ENCODE results near the gene TOR1B.

DNA sequence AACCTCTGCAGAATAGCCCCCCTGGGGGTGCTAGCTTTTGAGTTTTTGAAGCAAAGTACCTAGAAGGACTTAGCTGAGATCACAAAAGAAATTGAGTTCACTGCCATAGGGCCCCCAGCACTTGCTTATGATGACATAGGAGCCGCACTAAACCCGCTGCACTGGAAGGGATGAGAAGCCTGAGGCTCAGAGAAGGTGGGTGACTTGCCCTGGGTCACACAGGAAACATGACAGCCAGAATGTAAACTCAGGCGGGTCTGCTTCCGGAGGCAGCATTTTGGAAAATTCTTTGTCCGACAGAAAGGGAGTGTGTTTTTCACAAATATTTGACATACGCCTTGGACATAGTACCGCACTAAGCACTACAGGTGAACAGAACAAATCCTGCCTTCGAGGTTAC lies 8.4 kb upstream of the TOR1B start:
- TF ChIP-seq, protein P1, sequence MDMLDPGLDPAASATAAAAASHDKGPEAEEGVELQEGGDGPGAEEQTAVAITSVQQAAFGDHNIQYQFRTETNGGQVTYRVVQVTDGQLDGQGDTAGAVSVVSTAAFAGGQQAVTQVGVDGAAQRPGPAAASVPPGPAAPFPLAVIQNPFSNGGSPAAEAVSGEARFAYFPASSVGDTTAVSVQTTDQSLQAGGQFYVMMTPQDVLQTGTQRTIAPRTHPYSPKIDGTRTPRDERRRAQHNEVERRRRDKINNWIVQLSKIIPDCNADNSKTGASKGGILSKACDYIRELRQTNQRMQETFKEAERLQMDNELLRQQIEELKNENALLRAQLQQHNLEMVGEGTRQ (IDR thresholded peaks at IDR 0.05; ENCODE audit: low read depth, low read length), result no peak
- TF ChIP-seq, protein P2, sequence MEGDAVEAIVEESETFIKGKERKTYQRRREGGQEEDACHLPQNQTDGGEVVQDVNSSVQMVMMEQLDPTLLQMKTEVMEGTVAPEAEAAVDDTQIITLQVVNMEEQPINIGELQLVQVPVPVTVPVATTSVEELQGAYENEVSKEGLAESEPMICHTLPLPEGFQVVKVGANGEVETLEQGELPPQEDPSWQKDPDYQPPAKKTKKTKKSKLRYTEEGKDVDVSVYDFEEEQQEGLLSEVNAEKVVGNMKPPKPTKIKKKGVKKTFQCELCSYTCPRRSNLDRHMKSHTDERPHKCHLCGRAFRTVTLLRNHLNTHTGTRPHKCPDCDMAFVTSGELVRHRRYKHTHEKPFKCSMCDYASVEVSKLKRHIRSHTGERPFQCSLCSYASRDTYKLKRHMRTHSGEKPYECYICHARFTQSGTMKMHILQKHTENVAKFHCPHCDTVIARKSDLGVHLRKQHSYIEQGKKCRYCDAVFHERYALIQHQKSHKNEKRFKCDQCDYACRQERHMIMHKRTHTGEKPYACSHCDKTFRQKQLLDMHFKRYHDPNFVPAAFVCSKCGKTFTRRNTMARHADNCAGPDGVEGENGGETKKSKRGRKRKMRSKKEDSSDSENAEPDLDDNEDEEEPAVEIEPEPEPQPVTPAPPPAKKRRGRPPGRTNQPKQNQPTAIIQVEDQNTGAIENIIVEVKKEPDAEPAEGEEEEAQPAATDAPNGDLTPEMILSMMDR (conservative IDR thresholded peaks at IDR 0.05; ENCODE audit: low read depth, low read length), result no peak
- TF ChIP-seq POLR2A (IDR thresholded peaks at IDR 0.05; ENCODE audit: low read depth, low read length) (no peak), SMC3 (IDR thresholded peaks at IDR 0.05; ENCODE audit: low read depth, low read length) (no peak), CHD1 (IDR thresholded peaks at IDR 0.05; ENCODE audit: low read depth, low read length) (no peak), RAD21 (IDR thresholded peaks at IDR 0.05; ENCODE audit: low read length) (no peak), RCOR1 (IDR thresholded peaks at IDR 0.05; ENCODE audit: insufficient replicate concordance, low read length) (no peak), BHLHE40 (IDR thresholded peaks at IDR 0.05; ENCODE audit: low read depth, low read length) (no peak), RFX5 (IDR thresholded peaks at IDR 0.05; ENCODE audit: low read depth, low read length) (no peak), MAZ (IDR thresholded peaks at IDR 0.05; ENCODE audit: borderline replicate concordance, low read depth, low read length) (no peak), FOS (IDR thresholded peaks at IDR 0.05; ENCODE audit: low read depth, low read length) (no peak)

Data from IMR-90 (cell line).